ENCODE results near the gene KCNJ2.

DNA sequence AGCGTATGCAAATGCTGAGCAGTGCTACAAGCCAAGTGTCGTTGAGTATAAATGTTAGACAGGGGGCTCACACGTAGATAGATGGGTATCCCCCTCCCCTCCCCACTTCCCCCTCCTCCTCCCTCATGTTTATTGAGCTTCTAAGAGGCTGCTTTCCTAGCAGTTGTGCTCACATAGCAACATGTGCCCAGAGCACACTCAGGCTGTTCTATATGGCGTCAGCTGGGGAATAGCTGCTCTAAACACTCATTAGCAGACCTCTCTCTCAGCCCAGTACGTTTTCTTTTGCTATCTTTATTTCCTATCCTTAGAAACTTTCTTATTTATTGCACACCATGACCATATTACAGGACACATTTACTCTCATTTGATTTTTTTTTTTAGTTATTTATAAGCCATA is 1.8 kb downstream of the KCNJ2 start:
- TF ChIP-seq EZH2 (IDR thresholded peaks at IDR 0.05; ENCODE audit: borderline replicate concordance, insufficient read depth, low read length, poor library complexity, severe bottlenecking), result no peak
- TF ChIP-seq, protein P1, sequence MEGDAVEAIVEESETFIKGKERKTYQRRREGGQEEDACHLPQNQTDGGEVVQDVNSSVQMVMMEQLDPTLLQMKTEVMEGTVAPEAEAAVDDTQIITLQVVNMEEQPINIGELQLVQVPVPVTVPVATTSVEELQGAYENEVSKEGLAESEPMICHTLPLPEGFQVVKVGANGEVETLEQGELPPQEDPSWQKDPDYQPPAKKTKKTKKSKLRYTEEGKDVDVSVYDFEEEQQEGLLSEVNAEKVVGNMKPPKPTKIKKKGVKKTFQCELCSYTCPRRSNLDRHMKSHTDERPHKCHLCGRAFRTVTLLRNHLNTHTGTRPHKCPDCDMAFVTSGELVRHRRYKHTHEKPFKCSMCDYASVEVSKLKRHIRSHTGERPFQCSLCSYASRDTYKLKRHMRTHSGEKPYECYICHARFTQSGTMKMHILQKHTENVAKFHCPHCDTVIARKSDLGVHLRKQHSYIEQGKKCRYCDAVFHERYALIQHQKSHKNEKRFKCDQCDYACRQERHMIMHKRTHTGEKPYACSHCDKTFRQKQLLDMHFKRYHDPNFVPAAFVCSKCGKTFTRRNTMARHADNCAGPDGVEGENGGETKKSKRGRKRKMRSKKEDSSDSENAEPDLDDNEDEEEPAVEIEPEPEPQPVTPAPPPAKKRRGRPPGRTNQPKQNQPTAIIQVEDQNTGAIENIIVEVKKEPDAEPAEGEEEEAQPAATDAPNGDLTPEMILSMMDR (IDR thresholded peaks at IDR 0.05; ENCODE audit: poor library complexity, severe bottlenecking), result no peak
